GM23338 (cell line): ENCODE data around the gene WDR35. TPM values are rescaled to one million over a fixed set of nuclear protein-coding genes. Genes with fewer than 3 reads are reported as not detected.
"Not testable (repeated sequence)": the region's sequence is repeated elsewhere in the genome, so short reads cannot be mapped to it uniquely, and the experiment has no call there.

Experiments
- ATAC-seq: fragments of 200-7000 bp; cut with Tn5 transposase; 3 replicates; pipeline ENCODE4 v1.9.1; 2020
- DNase-seq: peaks from one replicate; pipeline ENCODE4 v3.0.0-alpha.2; 2015; ENCODE audit warnings: low spot score
- H2AFZ ChIP-seq: fragments of 200-600 bp; sonication (generic); 2 replicates; pipeline ENCODE4 v1.8.0; 2016; ENCODE audit warnings: antibody characterized with exemption, mild to moderate bottlenecking, moderate library complexity
- H3F3A ChIP-seq: fragments of 200-600 bp; sonication (generic); replicated peaks from 2 replicates; pipeline ENCODE4 v1.8.0; 2017; ENCODE audit warnings: antibody characterized with exemption, mixed run types, low read depth
- H3K27ac ChIP-seq: fragments of 200-600 bp; sonication (generic); 2 replicates; pipeline ENCODE4 v1.6.1; 2016; ENCODE audit warnings: low read depth
- H3K27me3 ChIP-seq: fragments of 200-600 bp; sonication (generic); 2 replicates; pipeline ENCODE4 v1.8.0; 2016; ENCODE audit warnings: mild to moderate bottlenecking, mixed run types, moderate library complexity; ENCODE audit not compliant: insufficient read depth
- H3K36me3 ChIP-seq: fragments of 200-600 bp; sonication (generic); 2 replicates; pipeline ENCODE4 v1.8.0; 2016; ENCODE audit warnings: mild to moderate bottlenecking; ENCODE audit not compliant: insufficient read depth
- H3K4me1 ChIP-seq: fragments of 200-600 bp; sonication (generic); 2 replicates; pipeline ENCODE4 v1.8.0; 2016; ENCODE audit warnings: mild to moderate bottlenecking, moderate library complexity; ENCODE audit not compliant: insufficient read depth
- H3K4me2 ChIP-seq: fragments of 200-600 bp; sonication (generic); 2 replicates; pipeline ENCODE4 v1.7.1; 2017; ENCODE audit warnings: mixed run types
- H3K4me3 ChIP-seq: fragments of 200-600 bp; sonication (generic); 2 replicates; pipeline ENCODE4 v1.6.1; 2016; ENCODE audit warnings: mixed run types
- H3K79me2 ChIP-seq: fragments of 200-600 bp; sonication (generic); replicated peaks from 2 replicates; pipeline ENCODE4 v1.8.0; 2017; ENCODE audit warnings: mild to moderate bottlenecking; ENCODE audit not compliant: insufficient read depth
- H3K9me2 ChIP-seq: fragments of 200-600 bp; sonication (generic); 2 replicates; pipeline ENCODE4 v1.8.0; 2017; ENCODE audit not compliant: insufficient read depth
- H4K20me1 ChIP-seq: fragments of 200-600 bp; sonication (generic); replicated peaks from 2 replicates; pipeline ENCODE4 v1.8.0; 2017; ENCODE audit warnings: mild to moderate bottlenecking; ENCODE audit not compliant: insufficient read depth
- H3K27ac Mint-ChIP-seq: 2 replicates; pipeline ENCODE4 v1.8.0; 2020; ENCODE audit warnings: inconsistent platforms, mild to moderate bottlenecking, moderate library complexity, mixed read lengths
- H3K27me3 Mint-ChIP-seq: 3 replicates; pipeline ENCODE4 v1.8.0; 2022; ENCODE audit warnings: low read depth, mild to moderate bottlenecking, moderate library complexity, mixed read lengths, inconsistent platforms; ENCODE audit not compliant: insufficient read depth, poor library complexity
- H3K36me3 Mint-ChIP-seq: 3 replicates; pipeline ENCODE4 v1.8.0; 2021; ENCODE audit warnings: low read depth, mild to moderate bottlenecking, inconsistent platforms, moderate library complexity, mixed read lengths
- H3K4me1 Mint-ChIP-seq: 3 replicates; pipeline ENCODE4 v1.8.0; 2020; ENCODE audit warnings: mild to moderate bottlenecking, inconsistent platforms, mixed read lengths
- H3K4me3 Mint-ChIP-seq: 3 replicates; pipeline ENCODE4 v1.8.0; 2021; ENCODE audit warnings: moderate library complexity, mild to moderate bottlenecking, inconsistent platforms, mixed read lengths
- H3K9me3 Mint-ChIP-seq: 3 replicates; pipeline ENCODE4 v1.8.0; 2020; ENCODE audit warnings: moderate library complexity, mild to moderate bottlenecking, inconsistent platforms, mixed read lengths
- CREB1 ChIP-seq: fragments of 250-450 bp; sonication (Bioruptor Pico); IDR thresholded peaks from 2 replicates; pipeline ENCODE4 v1.5.0; 2020; ENCODE audit warnings: low read depth, mild to moderate bottlenecking, moderate library complexity
- EZH2phosphoT487 ChIP-seq: fragments of 200-600 bp; sonication (generic); IDR thresholded peaks from one replicate; pipeline ENCODE4 v1.8.1; 2018; ENCODE audit warnings: antibody characterized with exemption; ENCODE audit not compliant: unreplicated experiment
- JUNB ChIP-seq: IDR thresholded peaks from one replicate; pipeline ENCODE4 v1.6.1; 2016; ENCODE audit warnings: antibody characterized with exemption; ENCODE audit not compliant: unreplicated experiment
- POLR2AphosphoS5 ChIP-seq: IDR thresholded peaks from 2 replicates; pipeline ENCODE4 v1.6.1; 2016; ENCODE audit warnings: antibody characterized with exemption, low read depth
- STAT1 ChIP-seq: IDR thresholded peaks from one replicate; pipeline ENCODE4 v1.6.1; 2016; ENCODE audit warnings: antibody characterized with exemption; ENCODE audit not compliant: unreplicated experiment
- ZNF114 ChIP-seq: fragments of 250-450 bp; sonication (Bioruptor Pico); IDR thresholded peaks from 2 replicates; pipeline ENCODE4 v1.5.0; 2020; ENCODE audit warnings: mild to moderate bottlenecking, moderate library complexity
- ZNF331 ChIP-seq: fragments of 250-450 bp; sonication (Bioruptor Pico); IDR thresholded peaks from 2 replicates; pipeline ENCODE4 v1.5.0; 2020; ENCODE audit warnings: low read depth, mild to moderate bottlenecking, moderate library complexity
- polyA plus RNA-seq: library from polyadenylated mRNA; unstranded; fragments of >200 nt; fragmentation: Nextera tagmentation; extraction: Ambion mirVana; gene quantifications from 2 replicates; pipeline ENCODE4 v1.2.1, GENCODE V29; 2016
- total RNA-seq: library from RNA; depleted of rRNA; stranded (reverse); fragments of >200 nt; shearing (Covaris generic); gene quantifications from 2 replicates; pipeline ENCODE4 v1.2.3, GENCODE V29; 2014
- TF ChIP-seq, protein P1 (sequence below): IDR thresholded peaks from 2 replicates; pipeline ENCODE4 v1.6.1; 2016; ENCODE audit warnings: antibody characterized with exemption
- TF ChIP-seq, protein P2 (sequence below): IDR thresholded peaks from one replicate; pipeline ENCODE4 v1.6.1; 2018; ENCODE audit warnings: antibody characterized with exemption; ENCODE audit not compliant: unreplicated experiment
- TF ChIP-seq, protein P3 (sequence below), 2 experiments: fragments of 200-600 bp in 1 of 2; sonication (generic) in 1 of 2; conservative IDR thresholded peaks; 2 replicates each; pipeline versions ENCODE4 v1.5.1 to v1.6.1; 2016 to 2017; ENCODE audit warnings: antibody characterized with exemption in 2 of 2, low read depth in 2 of 2, mild to moderate bottlenecking in 2 of 2, moderate library complexity in 1 of 2

The WDR35 gene
- total and polyA plus RNA-seq, 2 experiments from 2014 or later, result 5.3 to 20.0 TPM

DNA sequence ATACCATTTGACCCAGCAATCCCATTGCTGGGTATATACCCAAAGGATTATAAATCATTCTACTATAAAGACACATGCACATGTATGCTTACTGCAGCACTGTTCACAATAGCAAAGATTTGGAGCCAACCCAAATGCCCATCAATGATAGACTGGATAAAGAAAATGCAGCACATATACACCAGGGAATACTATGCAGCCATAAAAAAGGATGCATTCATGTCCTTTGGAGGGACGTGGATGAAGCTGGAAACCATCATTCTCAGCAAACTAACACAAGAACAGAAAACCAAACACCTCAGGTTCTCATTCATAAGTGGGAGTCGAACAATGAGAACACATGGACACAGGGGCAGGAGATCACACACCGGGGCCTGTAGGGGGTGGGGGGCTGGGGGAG, 67.7 kb downstream of the WDR35 start:
- H3K79me2 ChIP-seq, H3K9me3 Mint-ChIP-seq, H3K36me3 ChIP-seq, H3K27me3 Mint-ChIP-seq, H3K4me2 ChIP-seq, H3F3A ChIP-seq, H4K20me1 ChIP-seq, H3K27me3 ChIP-seq, H3K4me3 Mint-ChIP-seq, H3K27ac ChIP-seq, H2AFZ ChIP-seq, ATAC-seq, H3K27ac Mint-ChIP-seq, H3K4me1 Mint-ChIP-seq, H3K9me2 ChIP-seq, H3K4me3 ChIP-seq, DNase-seq, H3K4me1 ChIP-seq: not testable (repeated sequence)
- peaks cover 62% of the 10 kb centered on the region for H3K36me3 Mint-ChIP-seq

DNA sequence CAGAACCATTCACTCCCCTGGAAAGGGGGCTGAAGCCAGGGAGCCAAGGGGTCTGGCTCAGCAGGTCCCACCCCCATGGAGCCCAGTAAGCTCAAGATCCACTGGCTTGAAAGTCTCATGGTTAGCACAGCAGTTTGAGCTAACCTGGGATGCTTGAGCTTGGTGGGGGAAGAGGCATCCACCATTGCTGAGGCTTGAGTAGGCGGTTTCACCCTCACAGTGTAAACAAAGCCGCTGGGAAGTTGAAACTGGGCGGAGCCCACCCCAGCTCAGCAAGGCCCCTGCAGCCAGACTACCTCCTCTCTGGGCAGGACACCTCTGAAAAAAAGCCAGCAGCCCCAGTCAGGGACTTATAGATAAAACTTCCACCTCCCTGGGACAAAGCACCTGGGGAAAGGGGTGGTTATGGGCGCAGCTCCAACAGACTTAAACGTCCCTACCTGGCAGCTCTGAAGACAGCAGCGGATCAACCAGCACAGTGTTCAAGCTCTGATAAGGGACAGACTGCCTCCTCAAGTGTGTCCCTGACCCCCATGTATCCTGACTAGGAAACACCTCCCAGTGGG, 73.4 kb downstream of the WDR35 start:
- no peaks in the 10 kb centered on the region; the same call in 1 of the 2 replicates for H3K36me3 ChIP-seq
- no peak overlapping the region for H3K4me3 ChIP-seq
- Mint-ChIP-seq H3K4me1 (peaks cover 2% of the 10 kb centered on the region), H3K36me3 (peaks cover 21% of the 10 kb centered on the region), H3K9me3 (no peaks in the 10 kb centered on the region), H3K4me3 (no peak overlapping the region), H3K27me3 (no peaks in the 10 kb centered on the region), H3K27ac (no peak overlapping the region)
- H4K20me1 ChIP-seq, result peaks cover 5% of the 10 kb centered on the region; the same call in 1 of the 2 replicates
- H3K27ac ChIP-seq, result no peak overlapping the region
- no peak overlapping the region for H2AFZ ChIP-seq
- ATAC-seq (peak; percentile 76), DNase-seq (peak; percentile 21)
- H3K79me2 ChIP-seq, result peaks cover 10% of the 10 kb centered on the region; the same call in 1 of the 2 replicates
- H3K9me2 ChIP-seq, result no peaks in the 10 kb centered on the region
- TF ChIP-seq, protein P1, sequence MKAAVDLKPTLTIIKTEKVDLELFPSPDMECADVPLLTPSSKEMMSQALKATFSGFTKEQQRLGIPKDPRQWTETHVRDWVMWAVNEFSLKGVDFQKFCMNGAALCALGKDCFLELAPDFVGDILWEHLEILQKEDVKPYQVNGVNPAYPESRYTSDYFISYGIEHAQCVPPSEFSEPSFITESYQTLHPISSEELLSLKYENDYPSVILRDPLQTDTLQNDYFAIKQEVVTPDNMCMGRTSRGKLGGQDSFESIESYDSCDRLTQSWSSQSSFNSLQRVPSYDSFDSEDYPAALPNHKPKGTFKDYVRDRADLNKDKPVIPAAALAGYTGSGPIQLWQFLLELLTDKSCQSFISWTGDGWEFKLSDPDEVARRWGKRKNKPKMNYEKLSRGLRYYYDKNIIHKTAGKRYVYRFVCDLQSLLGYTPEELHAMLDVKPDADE, result no peak
- TF ChIP-seq CREB1 (CRISPR knock-in tag) (no peak), ZNF331 (CRISPR knock-in tag) (no peak), JUNB (no peak), ZNF114 (no peak), EZH2phosphoT487 (no peak), POLR2AphosphoS5 (no peak), STAT1 (no peak)
- TF ChIP-seq, protein P2, sequence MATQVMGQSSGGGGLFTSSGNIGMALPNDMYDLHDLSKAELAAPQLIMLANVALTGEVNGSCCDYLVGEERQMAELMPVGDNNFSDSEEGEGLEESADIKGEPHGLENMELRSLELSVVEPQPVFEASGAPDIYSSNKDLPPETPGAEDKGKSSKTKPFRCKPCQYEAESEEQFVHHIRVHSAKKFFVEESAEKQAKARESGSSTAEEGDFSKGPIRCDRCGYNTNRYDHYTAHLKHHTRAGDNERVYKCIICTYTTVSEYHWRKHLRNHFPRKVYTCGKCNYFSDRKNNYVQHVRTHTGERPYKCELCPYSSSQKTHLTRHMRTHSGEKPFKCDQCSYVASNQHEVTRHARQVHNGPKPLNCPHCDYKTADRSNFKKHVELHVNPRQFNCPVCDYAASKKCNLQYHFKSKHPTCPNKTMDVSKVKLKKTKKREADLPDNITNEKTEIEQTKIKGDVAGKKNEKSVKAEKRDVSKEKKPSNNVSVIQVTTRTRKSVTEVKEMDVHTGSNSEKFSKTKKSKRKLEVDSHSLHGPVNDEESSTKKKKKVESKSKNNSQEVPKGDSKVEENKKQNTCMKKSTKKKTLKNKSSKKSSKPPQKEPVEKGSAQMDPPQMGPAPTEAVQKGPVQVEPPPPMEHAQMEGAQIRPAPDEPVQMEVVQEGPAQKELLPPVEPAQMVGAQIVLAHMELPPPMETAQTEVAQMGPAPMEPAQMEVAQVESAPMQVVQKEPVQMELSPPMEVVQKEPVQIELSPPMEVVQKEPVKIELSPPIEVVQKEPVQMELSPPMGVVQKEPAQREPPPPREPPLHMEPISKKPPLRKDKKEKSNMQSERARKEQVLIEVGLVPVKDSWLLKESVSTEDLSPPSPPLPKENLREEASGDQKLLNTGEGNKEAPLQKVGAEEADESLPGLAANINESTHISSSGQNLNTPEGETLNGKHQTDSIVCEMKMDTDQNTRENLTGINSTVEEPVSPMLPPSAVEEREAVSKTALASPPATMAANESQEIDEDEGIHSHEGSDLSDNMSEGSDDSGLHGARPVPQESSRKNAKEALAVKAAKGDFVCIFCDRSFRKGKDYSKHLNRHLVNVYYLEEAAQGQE, result no peak
- TF ChIP-seq, protein P3, sequence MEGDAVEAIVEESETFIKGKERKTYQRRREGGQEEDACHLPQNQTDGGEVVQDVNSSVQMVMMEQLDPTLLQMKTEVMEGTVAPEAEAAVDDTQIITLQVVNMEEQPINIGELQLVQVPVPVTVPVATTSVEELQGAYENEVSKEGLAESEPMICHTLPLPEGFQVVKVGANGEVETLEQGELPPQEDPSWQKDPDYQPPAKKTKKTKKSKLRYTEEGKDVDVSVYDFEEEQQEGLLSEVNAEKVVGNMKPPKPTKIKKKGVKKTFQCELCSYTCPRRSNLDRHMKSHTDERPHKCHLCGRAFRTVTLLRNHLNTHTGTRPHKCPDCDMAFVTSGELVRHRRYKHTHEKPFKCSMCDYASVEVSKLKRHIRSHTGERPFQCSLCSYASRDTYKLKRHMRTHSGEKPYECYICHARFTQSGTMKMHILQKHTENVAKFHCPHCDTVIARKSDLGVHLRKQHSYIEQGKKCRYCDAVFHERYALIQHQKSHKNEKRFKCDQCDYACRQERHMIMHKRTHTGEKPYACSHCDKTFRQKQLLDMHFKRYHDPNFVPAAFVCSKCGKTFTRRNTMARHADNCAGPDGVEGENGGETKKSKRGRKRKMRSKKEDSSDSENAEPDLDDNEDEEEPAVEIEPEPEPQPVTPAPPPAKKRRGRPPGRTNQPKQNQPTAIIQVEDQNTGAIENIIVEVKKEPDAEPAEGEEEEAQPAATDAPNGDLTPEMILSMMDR (conservative IDR thresholded peaks at IDR 0.05; ENCODE audit: low read depth in 2 of 2), result no peak
- H3K4me1 ChIP-seq, result 0 out of 2 replicates have a peak, but pooled peaks cover 4% of the 10 kb centered on the region
- no peaks in the 10 kb centered on the region for H3F3A ChIP-seq
- no peaks in the 10 kb centered on the region for H3K27me3 ChIP-seq
- H3K4me2 ChIP-seq, result no peak overlapping the region
